ENCODE measurements around the gene MT1M.

DNA sequence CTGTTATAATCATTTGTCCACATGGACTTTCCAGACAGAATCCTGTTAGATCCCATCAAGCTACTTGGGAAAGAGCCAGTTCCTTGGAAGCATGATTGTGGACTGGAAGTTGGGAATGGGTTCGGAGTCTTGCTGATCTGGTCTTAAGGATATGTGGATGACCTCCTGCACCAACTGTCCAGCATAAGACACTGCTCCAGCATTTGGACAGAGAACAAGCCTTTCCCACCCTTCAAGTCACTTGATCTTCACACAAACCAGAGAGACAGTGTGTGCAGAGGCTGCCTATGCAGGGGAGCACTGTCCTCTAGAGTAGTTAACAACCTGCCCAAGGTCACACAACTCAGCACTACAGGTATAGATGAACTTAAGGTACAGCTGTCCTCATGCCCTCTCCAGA lies 13.4 kb downstream of the MT1M start:
- TF ChIP-seq POLR2A (IDR thresholded peaks at IDR 0.05; ENCODE audit: low read depth, low read length), result no peak
- TF ChIP-seq POLR2AphosphoS5 (IDR thresholded peaks at IDR 0.05; ENCODE audit: low read depth, low read length), result no peak
- no peak for TF ChIP-seq POU2F2 (IDR thresholded peaks at IDR 0.05; ENCODE audit: low read depth, low read length)
- TF ChIP-seq TAF1 (IDR thresholded peaks at IDR 0.05; ENCODE audit: low read depth, low read length), result no peak
- no peak for TF ChIP-seq PAX5 (IDR thresholded peaks at IDR 0.05; ENCODE audit: insufficient read depth, low read length, severe bottlenecking)

Data from GM12891 (cell line).